Astrocyte of the hippocampus (primary cell): ENCODE data around the gene GDPD1.
"Not testable (repeated sequence)": the region's sequence is repeated elsewhere in the genome, so short reads cannot be mapped to it uniquely, and the experiment has no call there.

Experiments
- DNase-seq: peaks from one replicate; pipeline ENCODE4 v3.0.0; 2011; ENCODE audit warnings: low read depth, low spot score

Gene GDPD1

DNA sequence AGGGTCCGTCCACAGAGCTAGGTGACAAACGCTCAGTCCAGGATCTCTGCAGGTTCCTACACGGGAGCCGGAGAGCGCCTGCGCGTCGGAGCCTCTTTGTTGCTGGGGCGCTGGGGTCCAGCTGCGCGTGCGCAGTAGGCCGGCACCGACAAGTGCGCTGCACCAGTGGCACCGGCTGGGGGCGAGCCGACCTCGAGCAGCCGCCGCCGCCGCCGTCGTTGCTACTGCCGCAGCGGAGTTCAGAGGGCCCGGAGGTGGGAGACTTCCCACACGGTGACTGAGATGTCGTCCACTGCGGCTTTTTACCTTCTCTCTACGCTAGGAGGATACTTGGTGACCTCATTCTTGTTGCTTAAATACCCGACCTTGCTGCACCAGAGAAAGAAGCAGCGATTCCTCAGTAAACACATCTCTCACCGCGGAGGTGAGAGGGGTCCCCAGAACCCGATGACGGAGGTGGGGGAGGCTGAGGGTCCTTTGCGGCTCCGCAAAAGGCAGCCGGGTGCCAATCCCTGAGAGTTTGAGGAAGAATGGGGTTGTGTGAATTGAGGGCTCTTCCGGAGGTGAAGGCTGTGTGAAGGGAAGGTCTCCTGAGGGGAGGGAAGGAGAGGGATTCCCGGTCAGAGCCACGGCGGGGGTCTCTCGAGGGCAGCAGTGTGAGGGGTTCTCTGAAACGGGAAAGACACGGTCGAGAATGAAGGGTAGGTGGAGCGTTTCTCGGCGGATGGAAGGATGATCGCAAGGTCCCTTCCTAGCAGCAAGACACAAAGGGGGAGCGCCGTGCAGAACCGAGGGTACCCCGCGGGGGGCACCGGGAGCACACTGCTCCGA lies at the start of gene GDPD1:
TSS of gene GDPD1 (plus strand) at position 184 of the 831 bp plus-strand sequence. CDS start at position 283, 99 bp downstream.
- peak; percentile 99 for DNase-seq

DNA sequence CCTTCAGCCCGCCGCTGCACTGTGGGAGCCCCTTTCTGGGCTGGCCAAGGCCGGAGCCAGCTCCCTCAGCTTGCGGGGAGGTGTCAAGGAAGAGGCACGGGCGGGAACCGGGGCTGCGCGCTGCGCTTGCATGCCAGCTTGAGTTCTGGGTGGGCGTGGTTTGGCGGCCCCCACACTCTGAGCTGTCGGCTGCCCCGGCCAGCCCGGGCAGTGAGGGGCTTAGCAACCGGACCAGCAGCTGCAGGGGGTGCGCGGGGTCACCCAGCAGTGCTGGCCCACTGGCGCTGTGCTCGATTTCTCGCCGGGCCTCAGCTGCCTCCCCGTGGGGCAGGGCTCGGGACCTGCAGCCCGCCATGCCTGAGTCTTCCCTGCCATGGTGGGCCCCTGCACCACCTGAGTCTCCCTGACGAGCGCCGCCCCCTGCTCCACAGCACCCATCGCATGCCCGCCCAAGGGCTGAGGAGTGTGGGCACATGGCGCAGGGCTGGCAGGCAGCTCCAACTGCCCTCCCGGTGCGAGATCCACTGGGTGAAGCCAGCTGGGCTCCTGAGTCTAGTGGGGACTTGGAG lies 47.8 kb upstream of the GDPD1 start:
- DNase-seq = no peak

DNA sequence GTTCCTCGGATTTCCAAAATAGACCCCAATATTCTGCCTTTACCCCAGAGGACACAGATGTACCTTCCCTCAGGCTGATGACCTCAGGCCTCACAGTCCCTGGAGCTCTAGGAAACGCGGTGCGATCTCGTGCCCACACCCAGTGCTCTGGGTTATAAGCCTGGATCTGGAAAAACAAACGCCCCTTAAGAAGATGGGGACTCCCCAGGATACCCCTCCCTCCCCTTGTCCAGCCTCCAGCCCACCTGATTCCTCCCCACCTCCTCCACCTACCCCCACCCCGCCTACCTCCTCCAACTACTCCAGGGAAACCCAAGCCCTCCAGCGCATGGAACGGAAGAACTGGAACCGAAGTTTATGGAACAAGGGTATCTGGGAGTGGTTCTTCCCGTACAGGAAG lies 45.6 kb upstream of the GDPD1 start:
- DNase-seq = no peak

DNA sequence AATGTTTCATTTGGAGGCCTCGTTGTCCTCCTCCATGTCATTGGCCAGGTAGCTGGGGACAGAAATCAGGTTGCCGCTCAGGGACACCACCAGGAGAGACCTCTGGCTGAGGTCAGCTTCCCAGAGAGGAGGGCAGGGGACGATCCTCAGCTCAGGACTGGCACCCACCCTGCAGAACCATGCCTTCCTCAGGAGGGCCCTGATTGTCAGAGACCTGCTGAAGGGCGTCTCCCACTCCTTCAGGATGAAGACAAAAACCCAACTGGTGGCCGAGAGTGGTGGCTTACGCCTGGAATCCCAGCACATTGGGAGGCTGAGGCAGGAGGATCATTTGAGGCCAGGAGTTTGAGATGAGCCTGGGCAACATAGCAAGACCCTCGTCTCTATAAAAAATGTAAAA lies 45.2 kb upstream of the GDPD1 start:
- DNase-seq = no peak

DNA sequence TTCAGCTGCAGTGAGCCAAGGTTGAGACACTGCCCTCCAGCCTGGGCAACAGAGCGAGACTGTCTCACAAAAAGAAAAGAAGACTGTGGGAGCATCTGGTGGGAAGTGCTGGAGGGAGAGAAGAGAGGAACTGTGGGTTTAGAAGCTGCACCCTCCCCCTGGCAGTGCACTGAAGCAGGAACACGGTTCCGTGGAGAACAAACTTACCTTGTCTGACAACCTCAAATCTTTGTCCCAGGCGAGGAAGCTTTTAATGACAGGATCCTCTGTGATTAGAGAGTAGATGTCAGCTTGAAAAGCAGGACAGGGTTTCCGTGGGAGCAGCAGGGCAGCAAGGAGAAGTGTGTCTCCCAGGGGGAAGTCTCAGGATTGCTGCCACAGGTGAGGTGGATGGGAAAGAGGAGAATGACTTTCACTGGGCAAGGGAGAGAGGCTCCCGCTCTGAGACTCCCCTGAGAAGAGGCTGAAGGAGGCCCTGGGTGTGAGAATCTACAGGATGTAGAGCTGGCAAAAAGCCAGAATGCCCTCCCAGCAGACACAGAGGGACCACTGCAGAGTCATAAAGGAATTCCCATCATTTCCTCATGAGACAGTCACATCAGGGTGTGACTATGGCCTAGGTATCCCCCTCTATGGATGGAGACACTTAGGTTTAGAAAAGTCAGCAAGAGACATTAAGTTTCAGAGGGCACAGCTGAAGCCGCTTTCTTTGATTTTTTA lies 41.9 kb upstream of the GDPD1 start:
- DNase-seq = no peak

DNA sequence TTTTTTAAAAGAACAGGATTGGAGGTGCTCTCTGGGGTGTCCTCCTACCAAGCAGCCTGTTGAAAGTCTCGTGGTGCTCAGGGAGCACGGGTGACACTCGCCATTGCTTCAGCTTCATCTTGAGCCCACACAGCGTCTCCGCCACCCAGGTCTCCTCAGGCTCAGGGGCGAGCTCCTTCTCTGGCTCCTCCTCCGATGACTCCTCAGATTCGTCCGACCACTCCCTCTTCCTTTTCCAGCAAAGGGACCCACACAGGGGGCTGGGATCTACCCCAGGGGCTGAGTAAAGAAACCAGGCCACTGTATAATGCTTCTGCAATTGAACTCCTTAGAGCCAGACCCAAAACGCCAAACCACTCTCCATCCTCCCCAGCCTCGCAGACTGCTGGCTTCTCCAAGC lies 40.7 kb upstream of the GDPD1 start:
- not testable (repeated sequence) for DNase-seq

DNA sequence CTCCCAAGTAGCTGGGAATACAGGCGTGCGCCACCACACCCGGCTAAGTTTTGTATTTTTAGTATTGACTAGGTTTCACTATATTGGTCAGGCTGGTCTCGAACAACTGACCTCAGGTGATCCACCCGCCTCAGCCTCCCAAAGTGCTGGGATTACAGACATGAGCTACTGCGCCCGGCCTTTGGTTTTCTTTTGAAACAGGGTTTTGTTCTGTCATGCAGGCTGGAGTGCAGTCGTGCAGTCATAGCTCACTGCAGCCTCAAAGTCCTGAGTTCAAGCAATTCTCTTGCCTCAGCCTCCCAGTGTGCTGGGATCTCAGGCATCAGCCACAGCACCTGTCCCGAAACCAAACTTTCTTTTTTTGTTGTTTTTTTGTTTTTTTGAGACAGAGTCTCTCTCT lies 39.7 kb upstream of the GDPD1 start:
- DNase-seq = no peak

DNA sequence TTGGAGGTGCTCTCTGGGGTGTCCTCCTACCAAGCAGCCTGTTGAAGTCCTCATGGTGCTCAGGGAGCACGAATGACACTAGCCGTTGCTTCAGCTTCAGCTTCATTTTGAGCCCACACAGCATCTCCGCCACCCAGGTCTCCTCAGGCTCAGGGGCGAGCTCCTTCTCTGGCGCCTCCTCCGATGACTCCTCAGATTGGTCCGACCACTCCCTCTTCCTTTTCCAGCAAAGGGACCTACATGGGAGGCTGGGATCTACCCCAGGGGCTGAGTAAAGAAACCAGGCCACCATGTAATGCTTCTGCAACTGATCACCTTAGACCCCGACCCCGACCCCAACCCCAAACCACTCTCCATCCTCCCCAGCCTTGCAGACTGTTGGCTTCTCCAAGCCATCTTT lies 38.8 kb upstream of the GDPD1 start:
- no peak for DNase-seq

DNA sequence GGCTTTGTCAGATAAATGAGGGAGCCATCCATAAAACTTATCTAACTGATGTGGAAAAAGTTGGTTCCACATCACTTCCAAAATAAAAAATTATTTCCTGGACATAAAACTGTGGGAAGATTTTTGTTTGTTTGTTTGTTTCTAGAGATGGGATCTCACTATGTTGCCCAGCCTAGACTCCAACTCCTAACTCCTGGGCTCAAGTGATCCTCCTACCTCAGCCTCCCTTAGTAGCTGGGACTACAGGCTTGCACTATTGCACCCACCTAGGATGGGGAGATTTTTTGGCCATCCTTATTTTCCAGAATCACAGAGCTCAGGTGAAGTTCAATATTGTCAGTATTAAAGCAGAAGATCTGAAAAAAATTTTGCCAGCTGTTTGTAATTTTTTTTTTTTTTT lies 34.3 kb upstream of the GDPD1 start:
- DNase-seq = no peak

DNA sequence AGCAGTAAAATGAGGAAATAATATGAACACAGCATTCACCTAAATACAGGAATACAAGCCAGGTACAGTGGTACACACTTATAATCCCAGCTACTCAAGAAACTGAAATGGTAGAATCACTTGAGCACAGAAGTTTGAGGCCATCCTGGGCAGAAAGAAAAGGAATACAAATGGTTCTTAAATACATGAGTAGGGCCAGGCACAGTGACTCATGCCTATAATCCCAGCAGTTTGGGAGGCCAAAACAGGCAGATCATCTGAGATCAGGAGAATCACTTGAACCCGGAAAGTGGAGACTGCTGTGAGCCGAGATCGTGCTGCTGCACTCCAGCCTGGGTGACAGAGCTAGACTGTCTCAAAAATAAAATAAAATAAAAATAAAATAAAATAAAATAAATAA lies 33.5 kb upstream of the GDPD1 start:
- peak; percentile 8 for DNase-seq

DNA sequence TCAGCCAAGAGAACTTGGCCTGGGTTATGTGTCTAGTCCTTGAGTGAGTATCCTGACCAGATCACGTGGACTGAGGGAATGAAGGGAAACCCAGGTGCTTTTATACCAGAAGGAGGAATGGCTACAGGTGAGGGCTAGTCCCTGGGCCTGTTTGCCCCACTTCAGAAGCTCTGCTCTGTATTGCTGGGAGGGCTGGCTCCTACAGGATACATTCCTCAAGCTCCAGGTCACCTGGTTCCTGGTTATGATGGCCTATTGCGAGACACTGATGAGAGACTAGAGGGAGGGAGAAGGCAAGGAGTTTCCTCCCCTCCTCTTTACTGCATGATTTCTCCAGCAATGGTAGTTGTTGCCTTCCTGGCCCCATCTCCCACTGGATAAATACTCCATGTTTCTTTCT lies 29.5 kb upstream of the GDPD1 start:
- no peak for DNase-seq

DNA sequence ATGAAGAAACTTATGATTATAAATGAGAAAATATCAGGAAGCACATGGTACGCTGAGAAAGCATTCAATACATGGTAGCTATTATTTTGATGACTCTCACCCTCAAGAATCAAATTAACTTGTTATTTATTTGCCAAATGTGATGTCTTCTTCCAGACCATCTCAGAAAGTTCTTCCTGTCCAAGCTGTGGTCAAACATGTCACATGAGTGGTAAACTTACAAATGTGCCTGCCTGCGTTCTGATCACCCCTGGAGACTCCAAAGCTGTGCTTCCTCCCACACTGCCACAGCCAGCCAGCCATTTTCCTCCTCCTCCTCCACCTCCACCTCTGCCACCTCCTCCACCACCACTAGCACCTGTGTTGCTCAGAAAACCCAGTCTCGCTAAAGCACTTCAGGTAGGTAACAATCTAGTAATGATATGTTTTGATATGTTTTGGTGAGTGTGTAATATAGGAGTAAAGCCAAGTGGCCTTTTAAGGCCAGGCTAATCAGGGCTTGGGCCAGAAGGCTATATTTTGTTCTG lies 26.9 kb upstream of the GDPD1 start:
- no peak for DNase-seq

DNA sequence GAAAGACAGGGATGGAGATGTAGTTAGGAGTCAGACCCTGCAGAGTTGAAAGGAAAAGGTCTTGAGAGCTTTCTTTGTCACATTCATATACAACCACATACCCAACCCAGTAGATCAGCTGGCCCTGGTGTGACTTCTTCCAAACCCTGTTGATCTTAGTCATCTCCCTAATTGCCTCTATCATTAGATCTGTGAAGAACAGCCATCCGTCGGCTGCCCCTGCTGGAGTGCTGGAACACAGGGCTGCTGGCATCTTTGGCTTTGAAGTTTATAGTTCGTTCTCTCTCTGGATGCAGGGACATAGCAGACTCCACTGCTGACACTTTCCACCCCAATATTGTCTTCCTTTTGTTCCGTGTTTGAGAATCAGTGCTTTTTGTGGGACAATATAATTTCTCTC lies 20.9 kb upstream of the GDPD1 start:
- DNase-seq = no peak

DNA sequence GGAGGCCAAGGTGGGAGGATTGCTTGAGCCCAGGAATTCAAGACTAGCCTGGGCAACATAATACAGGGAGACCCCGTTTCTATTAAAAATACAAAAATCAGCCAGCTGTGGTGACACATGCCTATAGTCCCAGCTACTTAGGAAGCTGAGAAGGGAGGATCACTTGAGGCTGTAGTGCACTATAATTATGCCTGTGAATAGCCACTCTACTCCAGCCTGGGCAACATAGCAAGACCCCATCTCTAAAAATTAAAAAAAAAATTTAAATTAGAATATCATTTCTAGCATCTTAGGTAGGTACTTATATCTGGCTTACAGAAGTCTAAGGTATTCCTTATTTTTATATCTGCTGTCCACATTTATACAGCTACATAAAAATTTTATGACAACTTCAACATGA lies 18.0 kb upstream of the GDPD1 start:
- DNase-seq = no peak

DNA sequence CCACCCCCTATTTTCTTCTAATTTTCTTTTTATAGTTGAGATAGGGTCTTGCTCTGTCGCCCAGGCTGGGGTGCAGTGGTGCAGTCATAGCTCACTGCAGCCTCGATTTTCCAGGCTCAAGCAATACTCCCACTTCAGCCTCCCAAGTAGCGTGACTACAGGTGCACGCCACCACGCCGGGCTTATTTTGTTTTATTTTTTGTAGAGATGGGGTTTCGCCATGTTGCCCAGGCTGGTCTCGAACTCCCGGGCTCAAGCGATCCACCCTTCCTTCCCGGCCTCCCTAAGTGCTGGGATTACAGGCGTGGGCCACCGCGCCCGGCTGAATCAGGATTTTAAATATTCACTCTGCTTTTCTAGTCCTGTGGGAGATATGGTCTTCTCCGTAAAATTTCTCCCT lies 941 bp upstream of the GDPD1 start:
- no peak for DNase-seq

DNA sequence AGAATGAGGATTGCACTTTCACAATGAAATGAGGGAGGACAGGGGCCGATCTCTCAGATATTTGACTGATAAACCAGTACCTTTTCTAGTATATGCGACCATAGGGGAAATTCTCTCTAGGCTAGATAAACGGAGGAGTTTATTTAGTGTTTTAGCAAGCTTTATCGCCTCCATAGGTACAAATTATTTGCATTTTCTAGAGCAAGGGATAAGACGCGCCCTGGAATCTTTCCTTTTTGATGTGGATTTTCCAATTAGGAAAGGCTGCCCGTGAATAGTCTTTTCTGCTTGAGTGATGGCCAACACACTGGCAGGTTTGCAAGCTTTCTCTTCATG lies 351 bp upstream of the GDPD1 start:
- DNase-seq = no peak

DNA sequence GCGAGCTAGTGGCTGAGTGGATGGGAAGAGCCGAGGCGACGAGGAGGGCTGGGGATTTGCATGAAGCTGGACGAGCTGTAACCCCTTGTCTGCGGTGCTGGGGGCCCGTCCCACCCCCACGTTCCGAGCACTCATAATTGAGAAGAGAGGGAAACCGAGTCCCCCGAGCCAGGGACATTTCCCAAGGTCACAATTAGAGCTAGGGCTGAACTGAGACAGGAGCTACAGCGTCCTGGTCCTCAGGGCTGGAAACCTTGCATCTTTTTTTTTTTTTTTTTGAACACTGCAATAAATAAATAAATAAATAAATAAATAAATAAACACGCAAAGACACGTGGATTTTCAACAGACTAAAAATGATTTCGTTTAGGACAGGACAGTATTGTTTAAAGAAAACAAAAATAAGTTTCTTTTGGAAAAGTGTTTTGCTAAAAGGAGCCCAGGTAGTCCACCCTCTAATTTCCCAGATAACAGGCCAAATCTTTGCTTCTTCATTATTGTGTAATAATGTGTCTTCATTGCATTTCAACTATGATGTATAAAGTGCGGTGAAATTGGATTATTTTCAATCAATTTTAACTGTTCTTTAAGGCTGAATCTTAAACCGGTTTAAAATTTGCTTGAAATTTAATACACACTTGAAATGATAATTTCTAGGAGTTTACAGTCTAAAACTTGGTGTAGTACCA lies 992 bp downstream of the GDPD1 start:
- DNase-seq = no peak

DNA sequence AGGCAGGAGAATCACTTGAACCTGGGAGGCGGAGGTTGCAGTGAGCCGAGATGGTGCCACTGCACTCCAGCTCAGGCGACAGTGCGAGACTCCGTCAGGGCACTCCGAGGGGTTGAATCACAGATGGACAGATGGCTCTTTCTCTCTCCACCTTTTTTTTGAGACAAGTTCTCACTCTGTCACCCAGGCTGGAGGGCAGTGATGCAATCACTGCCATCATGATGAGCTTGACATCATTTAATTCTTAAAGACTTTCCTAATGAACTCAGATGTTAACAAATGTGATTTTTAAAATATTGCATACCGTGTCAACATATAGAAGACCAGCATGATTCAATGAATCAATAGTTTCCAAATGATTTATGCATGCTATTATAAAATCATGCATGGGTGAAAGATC lies 3.5 kb downstream of the GDPD1 start:
- DNase-seq = no peak

DNA sequence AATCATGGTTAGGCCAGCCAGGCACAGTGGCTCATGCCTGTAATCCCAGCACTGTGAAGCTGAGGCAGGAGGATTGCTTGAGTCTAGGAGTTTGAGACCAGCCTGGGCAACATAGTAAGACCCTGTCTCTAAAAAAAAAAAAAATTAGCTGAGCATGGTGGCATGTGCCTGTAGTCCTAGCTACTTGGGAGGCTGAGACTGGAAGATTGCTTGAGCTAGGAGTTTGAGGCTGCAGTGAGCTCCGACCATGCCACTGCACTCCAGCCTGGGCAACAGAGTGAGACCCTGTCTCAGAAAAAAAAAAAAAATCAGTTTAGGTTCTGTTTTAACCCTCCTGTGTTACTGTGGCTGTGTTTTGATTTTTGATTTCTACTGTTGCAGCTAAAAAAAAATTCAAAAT lies 8.3 kb downstream of the GDPD1 start:
- DNase-seq = not testable (repeated sequence)

DNA sequence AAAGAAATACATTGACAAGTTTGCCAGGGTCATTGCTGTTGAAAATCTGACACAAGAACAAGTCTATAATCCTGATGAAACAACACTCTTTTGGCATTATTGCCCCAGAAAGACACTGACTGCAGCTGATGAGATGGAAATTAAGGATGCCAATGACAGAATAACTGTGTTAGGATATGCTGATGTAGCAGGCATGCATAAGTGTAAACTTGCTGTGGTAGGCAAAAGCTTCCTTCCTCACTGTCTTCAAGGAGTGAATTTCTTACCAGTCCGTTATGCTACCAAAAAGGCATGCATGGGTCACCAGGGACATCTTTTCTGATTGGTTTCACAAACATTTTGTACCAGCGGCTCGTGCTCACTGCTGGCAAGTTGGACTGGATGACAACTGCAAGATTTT lies 10.5 kb downstream of the GDPD1 start:
- DNase-seq = no peak

DNA sequence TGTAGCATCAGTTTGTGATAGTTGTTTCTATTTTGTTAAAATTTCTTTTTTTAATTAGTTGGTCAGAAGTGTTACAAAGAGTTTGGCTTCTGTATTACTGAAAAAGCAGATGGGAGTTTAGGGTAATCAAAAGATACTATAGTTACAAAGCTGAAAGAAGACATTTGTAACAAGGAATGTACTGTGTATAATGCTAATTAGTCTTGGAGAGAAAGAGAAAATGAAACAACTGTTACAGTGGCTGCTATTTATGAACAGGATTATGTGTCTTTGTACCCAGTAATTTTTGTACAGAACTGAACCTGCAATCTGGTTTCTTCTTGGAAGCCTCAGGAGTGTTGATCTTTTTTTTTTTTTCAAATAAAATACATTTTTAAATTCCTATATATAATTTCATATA lies 14.3 kb downstream of the GDPD1 start:
- no peak for DNase-seq

DNA sequence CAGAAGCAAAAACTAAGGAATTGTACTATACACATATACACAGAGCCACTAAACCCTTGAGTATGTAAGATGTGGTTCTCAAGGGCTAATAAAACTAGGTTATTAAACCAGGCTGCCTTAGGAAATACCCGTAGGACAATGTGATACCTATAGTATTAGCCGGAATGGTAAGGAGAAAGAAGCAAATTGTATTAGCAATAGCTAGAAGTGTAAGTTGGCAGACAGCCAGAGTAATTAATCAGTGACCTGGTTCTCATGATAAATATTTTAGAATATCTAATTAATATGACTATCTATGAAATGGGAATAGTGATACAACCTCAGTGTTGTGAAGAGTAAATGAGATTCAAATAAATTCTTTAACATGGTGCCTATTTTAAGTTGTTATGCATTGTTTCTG lies 18.6 kb downstream of the GDPD1 start:
- no peak for DNase-seq
